Lung (tissue), 12 donors: Measurements from ENCODE around the gene ZEB1. TPM values are rescaled to one million over a fixed set of nuclear protein-coding genes. Genes with fewer than 3 reads are reported as not detected.
"Not testable (repeated sequence)": the region's sequence is repeated elsewhere in the genome, so short reads cannot be mapped to it uniquely, and the experiment has no call there.

ENCODE experiments used
- ATAC-seq: fragments of 200-7000 bp; cut with Tn5 transposase; one replicate; pipeline ENCODE4 v1.9.1; 2020; ENCODE audit warnings: moderate number of reproducible peaks; ENCODE audit not compliant: insufficient read depth, low FRiP score
- DNase-seq, 3 donors: peaks; one replicate each; pipeline ENCODE4 v3.0.0-alpha.2; 2013 to 2017
- H3K27ac ChIP-seq, 2 donors: one replicate each; pipeline ENCODE4 v1.5.1; 2013; ENCODE audit warnings: mild to moderate bottlenecking in 2 of 2, moderate library complexity in 2 of 2, control low read depth in 1 of 2, inconsistent platforms in 1 of 2, low read depth in 1 of 2, low read length in 1 of 2
- H3K27me3 ChIP-seq, 3 donors: one replicate each; pipeline ENCODE4 v1.5.1; 2013; ENCODE audit warnings: low read length in 2 of 3; ENCODE audit not compliant: control insufficient read depth in 3 of 3, insufficient read depth in 3 of 3
- H3K36me3 ChIP-seq, 4 donors: one replicate each; pipeline ENCODE4 v1.5.1; 2013; ENCODE audit warnings: low read length in 4 of 4, mild to moderate bottlenecking in 1 of 4, moderate library complexity in 1 of 4; ENCODE audit not compliant: control insufficient read depth in 4 of 4, insufficient read depth in 4 of 4
- H3K4me1 ChIP-seq, 5 donors: one replicate each; pipeline ENCODE4 v1.5.1; 2013; ENCODE audit warnings: low read length in 5 of 5, mild to moderate bottlenecking in 2 of 5, moderate library complexity in 1 of 5; ENCODE audit not compliant: control insufficient read depth in 5 of 5, insufficient read depth in 5 of 5
- H3K4me3 ChIP-seq: one replicate; pipeline ENCODE4 v1.5.1; 2013; ENCODE audit warnings: mild to moderate bottlenecking, control low read depth, moderate library complexity
- H3K9ac ChIP-seq, 2 donors: one replicate each; pipeline ENCODE4 v1.5.1; 2013; ENCODE audit warnings: low read length in 2 of 2, control low read depth in 1 of 2; ENCODE audit not compliant: insufficient read depth in 1 of 2
- H3K9me3 ChIP-seq, 4 donors: one replicate each; pipeline ENCODE4 v1.5.1; 2013; ENCODE audit warnings: low read length in 3 of 4, mild to moderate bottlenecking in 1 of 4, moderate library complexity in 1 of 4; ENCODE audit not compliant: control insufficient read depth in 4 of 4, insufficient read depth in 3 of 4
- WGBS, 2 donors: extraction: QIAGEN DNeasy Blood & Tissue Kit; methylation state at CpG; one replicate each; pipeline ENCODE4 v1.1.7; 2013; 5-methylcytosine and 5-hydroxymethylcytosine counted together
- polyA plus RNA-seq, 2 donors: library from polyadenylated mRNA; stranded (reverse); fragments of 200-250 nt; gene quantifications; one replicate each; pipeline ENCODE4 v1.2.1, GENCODE V29; 2013
- total RNA-seq, 2 donors: library from RNA; depleted of rRNA in 1 of 2; stranded (reverse); fragments of >200 nt in 1 of 2; gene quantifications; one replicate each; pipeline ENCODE4 v1.2.1, GENCODE V29; 2014 to 2021
- TF ChIP-seq, protein P1 (sequence below): IDR thresholded peaks from 2 replicates; pipeline ENCODE4 v1.5.1; 2012; ENCODE audit warnings: mild to moderate bottlenecking; ENCODE audit errors: control extremely low read depth, extremely low read depth
- donor health status: control.
- donor health status: control.
- donor health status: Bipolar disorder and iron deficiency.
- donor health status: healthy.
- donor health status: DM: yes; HTN: yes; CAD: no.

Gene ZEB1
- total and polyA plus RNA-seq, 4 donors = 8.4 to 86.9 (median 19.5) TPM

DNA sequence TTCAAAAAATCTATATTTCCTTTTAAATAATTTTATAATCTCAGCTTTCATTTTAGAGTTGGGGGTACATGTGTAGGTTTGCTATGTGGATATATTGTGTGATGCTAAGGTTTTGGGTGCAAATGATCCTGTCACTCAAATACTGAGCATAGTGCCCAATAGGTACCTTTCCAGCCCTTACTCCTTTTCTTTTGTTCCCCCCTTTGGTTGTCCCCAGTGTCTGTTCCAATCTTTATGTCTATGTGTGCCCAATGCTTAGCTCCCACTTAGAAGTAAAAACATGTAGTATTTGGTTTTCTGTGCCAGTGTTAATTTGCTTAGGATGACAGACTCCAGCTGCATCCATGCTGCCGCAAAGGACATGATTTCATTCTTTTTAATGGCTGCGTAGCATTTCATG lies 103.6 kb downstream of the ZEB1 start:
- H3K27me3 ChIP-seq = no peaks in the 10 kb centered on the region
- no peak for ATAC-seq
- no peaks in the 10 kb centered on the region for H3K9me3 ChIP-seq
- H3K36me3 ChIP-seq = no peaks in the 10 kb centered on the region
- H3K4me1 ChIP-seq = peaks cover 0 to 47% (median 0%) of the 10 kb centered on the region in 5 donors
- H3K9ac ChIP-seq = no peak overlapping the region
- H3K27ac ChIP-seq = no peak overlapping the region
- TF ChIP-seq, protein P1, sequence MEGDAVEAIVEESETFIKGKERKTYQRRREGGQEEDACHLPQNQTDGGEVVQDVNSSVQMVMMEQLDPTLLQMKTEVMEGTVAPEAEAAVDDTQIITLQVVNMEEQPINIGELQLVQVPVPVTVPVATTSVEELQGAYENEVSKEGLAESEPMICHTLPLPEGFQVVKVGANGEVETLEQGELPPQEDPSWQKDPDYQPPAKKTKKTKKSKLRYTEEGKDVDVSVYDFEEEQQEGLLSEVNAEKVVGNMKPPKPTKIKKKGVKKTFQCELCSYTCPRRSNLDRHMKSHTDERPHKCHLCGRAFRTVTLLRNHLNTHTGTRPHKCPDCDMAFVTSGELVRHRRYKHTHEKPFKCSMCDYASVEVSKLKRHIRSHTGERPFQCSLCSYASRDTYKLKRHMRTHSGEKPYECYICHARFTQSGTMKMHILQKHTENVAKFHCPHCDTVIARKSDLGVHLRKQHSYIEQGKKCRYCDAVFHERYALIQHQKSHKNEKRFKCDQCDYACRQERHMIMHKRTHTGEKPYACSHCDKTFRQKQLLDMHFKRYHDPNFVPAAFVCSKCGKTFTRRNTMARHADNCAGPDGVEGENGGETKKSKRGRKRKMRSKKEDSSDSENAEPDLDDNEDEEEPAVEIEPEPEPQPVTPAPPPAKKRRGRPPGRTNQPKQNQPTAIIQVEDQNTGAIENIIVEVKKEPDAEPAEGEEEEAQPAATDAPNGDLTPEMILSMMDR = no peak
- no peak for DNase-seq
- 97% methylated on average over 2 of the region's 2 CpGs for WGBS, 2 donors
- H3K4me3 ChIP-seq = no peak overlapping the region

DNA sequence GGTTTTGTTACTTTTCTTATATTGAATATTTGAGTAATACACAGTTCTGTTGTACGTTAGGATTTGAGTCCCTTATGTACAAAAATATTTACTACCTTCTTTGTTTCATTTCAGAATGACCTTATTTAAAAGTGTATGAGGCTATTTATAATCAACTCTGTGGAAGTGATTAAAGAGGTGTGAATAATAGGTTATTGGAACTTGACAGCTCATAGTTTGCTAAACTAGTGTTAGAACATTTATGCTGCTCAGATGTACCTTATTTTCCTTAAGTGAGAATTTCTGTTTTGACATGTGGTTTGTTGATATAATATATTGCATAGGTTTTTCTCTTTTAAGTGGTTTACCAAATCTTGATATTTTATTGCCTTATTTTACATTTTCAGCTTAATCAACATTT lies 105.5 kb downstream of the ZEB1 start:
- Histone ChIP-seq H3K27me3 (no peaks in the 10 kb centered on the region), H3K27ac (no peak overlapping the region), H3K4me1 (peaks cover 0 to 37% (median 0%) of the 10 kb centered on the region in 5 donors), H3K9ac (no peak overlapping the region), H3K36me3 (no peaks in the 10 kb centered on the region), H3K9me3 (no peaks in the 10 kb centered on the region), H3K4me3 (no peak overlapping the region)
- TF ChIP-seq, protein P1 = no peak
- ATAC-seq = no peak
- 77 to 81% methylated on average over 1 of the region's 1 CpG for WGBS, 2 donors
- no peak for DNase-seq

DNA sequence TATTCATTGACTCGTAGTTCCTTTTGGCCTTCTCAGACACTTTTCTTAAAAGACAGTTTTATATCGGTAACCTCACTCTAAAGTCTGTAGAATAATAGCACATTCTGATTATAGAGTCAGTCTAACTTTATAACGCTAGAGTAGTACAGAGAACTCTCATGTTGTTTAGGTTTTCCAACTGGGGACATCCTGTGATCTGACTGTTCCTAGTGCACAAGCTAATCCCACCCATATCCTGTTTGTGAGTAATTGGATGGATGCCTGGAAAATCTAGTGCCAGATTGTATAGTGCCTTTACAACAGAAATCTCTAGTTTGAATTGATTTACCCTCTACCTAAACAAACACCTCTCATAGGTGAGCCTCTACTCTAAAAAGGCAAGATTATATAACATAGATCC lies 107.4 kb downstream of the ZEB1 start:
- DNase-seq = peak in 2 of 3 donors; percentile 67 to 85
- H3K36me3 ChIP-seq = no peaks in the 10 kb centered on the region
- TF ChIP-seq, protein P1 = no peak
- peak overlapping the region in 1 of 2 donors; percentile 83 for H3K27ac ChIP-seq
- WGBS, 2 donors = 66 to 69% methylated on average over 3 of the region's 3 CpGs
- no peaks in the 10 kb centered on the region for H3K27me3 ChIP-seq
- H3K9me3 ChIP-seq = no peaks in the 10 kb centered on the region
- no peak overlapping the region for H3K4me3 ChIP-seq
- ATAC-seq = no peak
- H3K4me1 ChIP-seq = peaks cover 0 to 22% (median 0%) of the 10 kb centered on the region in 5 donors
- no peak overlapping the region for H3K9ac ChIP-seq

DNA sequence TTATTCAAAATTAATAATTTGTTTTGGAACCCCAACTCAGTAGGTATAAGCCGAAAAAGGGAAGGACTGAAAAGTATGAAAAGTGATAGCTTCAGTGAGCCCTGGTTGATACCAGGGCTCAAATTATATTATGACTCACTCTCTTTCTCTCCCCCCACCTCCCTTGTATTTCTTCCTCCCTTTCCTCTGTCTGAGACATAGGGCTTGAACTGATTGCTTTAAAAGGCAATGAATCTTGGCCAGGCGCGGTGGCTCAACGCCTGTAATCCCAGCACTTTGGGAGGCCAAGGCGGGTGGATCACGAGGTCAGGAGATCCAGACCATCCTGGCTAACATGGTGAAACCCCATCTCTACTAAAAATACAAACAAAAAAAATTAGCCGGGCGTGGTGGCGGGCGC lies 108.3 kb downstream of the ZEB1 start:
- ATAC-seq, H3K9ac ChIP-seq, DNase-seq, H3K27ac ChIP-seq, H3K9me3 ChIP-seq, H3K27me3 ChIP-seq, H3K36me3 ChIP-seq, H3K4me3 ChIP-seq: not testable (repeated sequence)
- WGBS, 2 donors = 89 to 91% methylated on average over 10 of the region's 10 CpGs
- H3K4me1 ChIP-seq = peaks cover 0 to 17% (median 0%) of the 10 kb centered on the region in 5 donors

DNA sequence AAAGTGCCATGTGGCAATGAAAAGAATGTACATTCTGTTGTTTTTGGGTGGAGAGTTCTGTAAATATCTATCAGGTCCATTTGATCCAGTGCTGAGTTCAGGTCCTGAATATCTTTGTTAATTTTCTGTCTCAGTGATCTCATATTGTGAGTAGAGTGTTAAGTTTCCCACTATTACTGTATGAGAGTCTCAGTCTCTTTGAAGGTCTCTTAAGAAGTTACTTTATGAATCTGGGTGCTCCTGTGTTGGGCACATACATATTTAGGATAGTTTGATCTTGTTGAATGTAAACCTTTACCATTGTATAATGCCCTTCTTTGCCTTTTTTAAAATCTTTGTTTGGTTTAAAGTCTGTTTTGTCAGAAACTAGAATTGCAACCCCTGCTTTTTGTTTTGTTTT lies 109.5 kb downstream of the ZEB1 start:
- not testable (repeated sequence) for ATAC-seq, H3K9me3 ChIP-seq, H3K27me3 ChIP-seq, H3K4me3 ChIP-seq, H3K27ac ChIP-seq, DNase-seq, H3K9ac ChIP-seq, H3K36me3 ChIP-seq
- H3K4me1 ChIP-seq = peaks cover 0 to 15% (median 0%) of the 10 kb centered on the region in 5 donors
